ENCODE data around the gene DNTTIP2.

Gene DNTTIP2

GRCh38 chr1:93821423-93822144, 57.4 kb downstream of the DNTTIP2 start:
- peak; percentile 69 for DNase-seq (ENCODE audit: low read depth)
- no peak overlapping the region for H3K4me3 ChIP-seq (ENCODE audit: low read length)
- no peak for TF ChIP-seq CTCF (IDR thresholded peaks at IDR 0.05; ENCODE audit: insufficient read depth, low read depth, low read length, missing control alignments)

- no peak overlapping the region for H3K4me3 ChIP-seq (ENCODE audit: low read length)
- no peak for DNase-seq (ENCODE audit: low read depth)
- TF ChIP-seq CTCF (IDR thresholded peaks at IDR 0.05; ENCODE audit: insufficient read depth, low read depth, low read length, missing control alignments), result no peak
Measured at GRCh38 chr1:93820554-93821422, 58.2 kb downstream of the DNTTIP2 start.

- TF ChIP-seq CTCF (IDR thresholded peaks at IDR 0.05; ENCODE audit: insufficient read depth, low read depth, low read length, missing control alignments), result no peak
- no peak for DNase-seq (ENCODE audit: low read depth)
- H3K4me3 ChIP-seq (ENCODE audit: low read length), result no peak overlapping the region
Measured at GRCh38 chr1:93818570-93818959, 60.4 kb downstream of the DNTTIP2 start.

- no peak overlapping the region for H3K4me3 ChIP-seq (ENCODE audit: low read length)
- peak; percentile 76 for DNase-seq (ENCODE audit: low read depth)
- no peak for TF ChIP-seq CTCF (IDR thresholded peaks at IDR 0.05; ENCODE audit: insufficient read depth, low read depth, low read length, missing control alignments)
Measured at GRCh38 chr1:93817819-93818569, 61.0 kb downstream of the DNTTIP2 start.

GRCh38 chr1:93816970-93817678, 61.9 kb downstream of the DNTTIP2 start:
- H3K4me3 ChIP-seq (ENCODE audit: low read length), result no peak overlapping the region
- DNase-seq (ENCODE audit: low read depth), result peak; percentile 20
- no peak for TF ChIP-seq CTCF (IDR thresholded peaks at IDR 0.05; ENCODE audit: insufficient read depth, low read depth, low read length, missing control alignments)
